DMS53 treated with DMSO at 0.1 percent for 48 hours (cell line): ENCODE measurements around the gene BPIFB4.
"Not testable (repeated sequence)": the region's sequence is repeated elsewhere in the genome, so short reads cannot be mapped to it uniquely, and the experiment has no call there.

ENCODE experiments used
- DNase-seq: peaks from one replicate; lab custom pipeline; 2025; ENCODE audit not compliant: unreplicated experiment; lab: John Stamatoyannopoulos, UW

The BPIFB4 gene

GRCh38 chr20:33079259-33079658 is at the start of gene BPIFB4:
TSS of gene BPIFB4 (plus strand) at chr20:33079643. CDS start at chr20:33081527, 1,884 bp downstream.
- DNase-seq, result no peak

GRCh38 chr20:33030076-33030475 is 49.4 kb upstream of the BPIFB4 start:
- DNase-seq, result no peak

- no peak for DNase-seq
These were observed 48.9 kb upstream of the BPIFB4 start for GRCh38 chr20:33030569-33030968.

GRCh38 chr20:33031531-33031930 is 47.9 kb upstream of the BPIFB4 start, which contains the start of gene BPIFB6:
TSS of gene BPIFB6 (plus strand) at chr20:33031648. CDS start at chr20:33031648, 0 bp downstream.
- no peak for DNase-seq

- DNase-seq, result no peak
These were observed 46.9 kb upstream of the BPIFB4 start for GRCh38 chr20:33032555-33032954.

GRCh38 chr20:33033381-33033780 is 46.1 kb upstream of the BPIFB4 start:
- no peak for DNase-seq

GRCh38 chr20:33034115-33034514 is 45.3 kb upstream of the BPIFB4 start:
- no peak for DNase-seq

- no peak for DNase-seq
These were observed 44.4 kb upstream of the BPIFB4 start for GRCh38 chr20:33034901-33035492.

- no peak for DNase-seq
These were observed 42.0 kb upstream of the BPIFB4 start for GRCh38 chr20:33037456-33037855.

GRCh38 chr20:33038243-33038642 is 41.2 kb upstream of the BPIFB4 start:
- DNase-seq, result no peak

GRCh38 chr20:33042430-33042829 is 37.0 kb upstream of the BPIFB4 start:
- DNase-seq, result no peak

GRCh38 chr20:33042983-33043730 is 36.3 kb upstream of the BPIFB4 start:
- DNase-seq, result no peak

- DNase-seq, result no peak
These were observed 35.7 kb upstream of the BPIFB4 start for GRCh38 chr20:33043731-33044181.

GRCh38 chr20:33045129-33045721 is 34.2 kb upstream of the BPIFB4 start:
- DNase-seq, result not testable (repeated sequence)

GRCh38 chr20:33046412-33046811 is 33.0 kb upstream of the BPIFB4 start:
- DNase-seq, result no peak

GRCh38 chr20:33051333-33051732 is 28.1 kb upstream of the BPIFB4 start:
- no peak for DNase-seq

- DNase-seq, result no peak
These were observed 25.9 kb upstream of the BPIFB4 start, which contains the start of gene BPIFB3 for GRCh38 chr20:33053291-33054106. TSS of gene BPIFB3 (plus strand) at chr20:33053903. CDS start at chr20:33055436, 1,533 bp downstream.

- no peak for DNase-seq
These were observed 25.1 kb upstream of the BPIFB4 start for GRCh38 chr20:33054381-33054780.

GRCh38 chr20:33054791-33055190 is 24.7 kb upstream of the BPIFB4 start:
- DNase-seq, result no peak

- no peak for DNase-seq
These were observed 20.3 kb upstream of the BPIFB4 start for GRCh38 chr20:33059136-33059535.

- no peak for DNase-seq
These were observed 19.6 kb upstream of the BPIFB4 start for GRCh38 chr20:33059741-33060390.
